ENCODE results near the gene MTMR3. TPM values are rescaled to one million over a fixed set of nuclear protein-coding genes. Genes with fewer than 3 reads are reported as not detected.

The MTMR3 gene
- total and polyA plus RNA-seq, 8 donors: 37.4 to 55.4 (median 44.9) TPM

DNA sequence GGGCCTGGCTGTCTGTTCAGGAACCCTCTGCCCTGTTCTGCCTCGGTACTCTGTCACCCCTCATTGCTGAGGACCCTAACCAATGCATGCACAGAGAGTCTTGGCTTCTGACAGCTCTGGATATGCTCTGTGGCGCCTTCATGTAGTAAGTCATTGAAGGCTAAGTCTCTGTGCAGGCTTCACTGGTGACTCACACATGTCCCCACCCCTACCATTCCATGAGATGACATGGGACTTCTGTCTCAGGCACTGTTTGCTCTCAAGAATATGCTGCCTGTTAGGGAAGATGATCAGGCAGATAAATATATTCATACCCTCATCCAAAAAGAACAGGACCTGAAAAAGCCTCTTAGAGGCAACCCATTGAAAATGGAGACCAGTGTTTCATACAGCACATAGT is 153.7 kb downstream of the MTMR3 start:
- TF ChIP-seq CTCF (IDR thresholded peaks at IDR 0.05): no peak

DNA sequence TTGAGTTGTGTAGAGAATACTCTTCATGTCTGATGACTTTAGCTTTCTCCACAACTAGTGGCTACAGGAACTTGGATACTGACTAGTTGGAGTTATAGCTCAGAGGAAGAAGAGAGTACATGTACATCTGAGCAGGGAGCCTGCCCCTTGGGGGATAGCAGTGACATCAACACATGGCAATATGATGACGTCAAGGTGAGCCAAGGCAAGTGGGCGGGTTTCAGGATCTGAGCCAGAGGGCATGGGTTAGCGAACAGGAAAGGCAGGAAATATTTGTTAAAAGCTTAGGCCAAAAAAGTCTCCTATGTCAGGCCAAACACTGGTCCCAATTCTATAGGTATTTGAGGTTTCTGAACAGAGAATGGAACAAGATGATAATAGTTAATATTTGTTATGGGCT is 155.2 kb downstream of the MTMR3 start:
- DNase-seq (no peak), ATAC-seq (no peak)
- intact Hi-C loops (cut with DNase I): no loop called here
- Histone ChIP-seq H3K4me3 (no peak overlapping the region), H3K27me3 (no peaks in the 10 kb centered on the region), H3K36me3 (peaks cover 0 to 2% of the 10 kb centered on the region in 2 donors), H3K27ac (no peak overlapping the region), H3K9me3 (no peaks in the 10 kb centered on the region), H3K4me1 (no peaks in the 10 kb centered on the region)
- no peak for TF ChIP-seq CTCF (IDR thresholded peaks at IDR 0.05)

More for the DNA sequence above, 153.7 kb downstream of the MTMR3 start:
- ATAC-seq (peak; percentile 47), DNase-seq (no peak)
- Histone ChIP-seq H3K27me3 (no peaks in the 10 kb centered on the region), H3K27ac (no peak overlapping the region), H3K4me1 (peaks cover 0 to 5% of the 10 kb centered on the region in 2 donors), H3K9me3 (no peaks in the 10 kb centered on the region), H3K36me3 (peaks cover 0 to 5% of the 10 kb centered on the region in 2 donors), H3K4me3 (no peak overlapping the region)
- intact Hi-C loops (cut with DNase I): no loop called here

DNA sequence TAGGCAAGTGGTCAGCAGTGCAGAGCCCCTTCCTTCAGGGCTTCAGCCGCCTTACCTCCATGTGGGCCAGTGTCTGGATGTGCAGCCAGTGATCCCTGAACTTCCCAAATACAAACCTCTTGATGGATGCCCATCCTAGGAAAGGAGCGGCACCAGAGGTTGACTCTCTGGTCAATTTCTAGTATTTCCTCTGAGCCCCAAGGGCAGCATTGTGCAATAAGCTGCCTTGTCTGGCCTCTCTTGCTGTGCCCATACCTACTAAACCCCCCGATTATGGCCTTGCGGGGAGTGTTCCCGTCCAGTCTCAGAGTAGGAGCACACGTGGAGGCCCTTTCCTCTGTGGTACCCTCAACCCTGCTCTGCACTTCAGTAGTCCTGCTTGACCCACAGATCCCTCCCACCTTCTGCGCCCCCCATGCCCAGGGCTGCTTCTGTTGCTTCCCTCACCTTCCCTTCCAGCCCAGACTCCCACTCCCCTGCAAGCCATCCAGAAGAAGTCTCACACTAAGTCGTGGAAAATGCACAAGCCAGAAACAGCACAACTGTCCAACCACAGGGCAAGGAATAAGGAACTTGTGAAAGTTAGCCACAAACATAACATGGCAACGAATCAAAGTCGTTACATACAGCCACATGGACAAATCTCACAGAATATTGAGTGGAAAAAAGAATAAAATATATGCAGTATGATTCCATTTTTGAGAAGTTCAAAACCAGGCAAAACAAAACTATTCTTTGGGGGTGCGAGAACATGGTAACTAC is 157.7 kb downstream of the MTMR3 start:
- intact Hi-C loops (cut with DNase I): no loop called here
- no peak for ATAC-seq
- Histone ChIP-seq H3K4me1 (peaks cover 0 to 5% of the 10 kb centered on the region in 2 donors), H3K9me3 (no peaks in the 10 kb centered on the region), H3K36me3 (peaks cover 0 to 2% of the 10 kb centered on the region in 2 donors), H3K27ac (no peak overlapping the region), H3K4me3 (no peak overlapping the region), H3K27me3 (no peaks in the 10 kb centered on the region)
- TF ChIP-seq CTCF (IDR thresholded peaks at IDR 0.05): no peak
- DNase-seq: no peak

DNA sequence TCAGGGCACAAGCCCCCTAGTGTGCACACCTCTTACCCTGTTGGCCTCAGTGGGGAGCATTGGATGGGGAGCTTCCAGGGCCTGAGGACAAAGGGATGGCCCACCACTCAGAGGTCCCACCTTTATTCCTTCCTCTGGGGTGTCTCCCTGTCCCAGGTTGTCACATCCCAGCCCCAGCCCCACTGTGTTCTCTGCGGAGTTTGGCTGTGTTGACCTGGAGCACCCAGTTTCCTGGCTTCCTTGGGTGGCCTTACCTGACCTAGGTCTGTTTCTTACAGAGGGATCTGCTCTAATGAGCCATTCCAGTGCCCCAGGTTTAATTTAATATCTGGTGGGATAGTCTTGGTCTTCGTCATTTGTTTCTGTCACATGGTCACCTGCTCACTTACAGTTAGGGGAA is 158.5 kb downstream of the MTMR3 start:
- no peak for TF ChIP-seq CTCF (IDR thresholded peaks at IDR 0.05)
- H3K27me3 ChIP-seq: no peaks in the 10 kb centered on the region
- H3K27ac ChIP-seq: no peak overlapping the region
- H3K36me3 ChIP-seq: peaks cover 0 to 2% of the 10 kb centered on the region in 2 donors
- H3K9me3 ChIP-seq: no peaks in the 10 kb centered on the region
- ATAC-seq (no peak), DNase-seq (no peak)
- no peak overlapping the region for H3K4me3 ChIP-seq
- H3K4me1 ChIP-seq: peaks cover 0 to 5% of the 10 kb centered on the region in 2 donors
- intact Hi-C loops (cut with DNase I): no loop called here

DNA sequence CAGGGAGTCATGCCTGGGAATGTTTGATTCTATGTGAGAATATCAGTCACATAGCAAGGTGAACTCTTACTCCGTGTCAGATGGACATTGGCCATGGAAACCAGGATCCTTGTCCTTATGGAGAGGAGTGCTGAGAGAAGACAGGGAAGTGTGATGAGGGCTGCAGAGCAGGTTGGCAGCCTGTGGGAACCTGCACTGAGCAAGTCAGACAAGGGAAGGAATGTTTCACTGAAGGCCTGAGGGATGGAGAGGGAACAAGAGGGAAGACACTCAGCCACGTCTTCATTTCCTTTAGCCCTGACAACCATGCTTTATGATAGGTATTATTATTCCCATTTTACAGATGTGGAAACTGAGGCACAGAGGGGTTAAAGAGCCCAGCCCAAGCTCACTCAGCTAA is 158.9 kb downstream of the MTMR3 start:
- no peaks in the 10 kb centered on the region for H3K36me3 ChIP-seq
- H3K4me3 ChIP-seq: no peak overlapping the region
- H3K4me1 ChIP-seq: peaks cover 0 to 5% of the 10 kb centered on the region in 2 donors
- no peak for TF ChIP-seq CTCF (IDR thresholded peaks at IDR 0.05)
- no peaks in the 10 kb centered on the region for H3K27me3 ChIP-seq
- intact Hi-C loops (cut with DNase I): no loop called here
- H3K9me3 ChIP-seq: no peaks in the 10 kb centered on the region
- DNase-seq (no peak), ATAC-seq (no peak)
- H3K27ac ChIP-seq: no peak overlapping the region

All from left lung (tissue), 10 donors.